ENCODE data around the gene ABCG4.
"Not testable (repeated sequence)": the region's sequence is repeated elsewhere in the genome, so short reads cannot be mapped to it uniquely, and the experiment has no call there.

ABCG4 gene

DNA sequence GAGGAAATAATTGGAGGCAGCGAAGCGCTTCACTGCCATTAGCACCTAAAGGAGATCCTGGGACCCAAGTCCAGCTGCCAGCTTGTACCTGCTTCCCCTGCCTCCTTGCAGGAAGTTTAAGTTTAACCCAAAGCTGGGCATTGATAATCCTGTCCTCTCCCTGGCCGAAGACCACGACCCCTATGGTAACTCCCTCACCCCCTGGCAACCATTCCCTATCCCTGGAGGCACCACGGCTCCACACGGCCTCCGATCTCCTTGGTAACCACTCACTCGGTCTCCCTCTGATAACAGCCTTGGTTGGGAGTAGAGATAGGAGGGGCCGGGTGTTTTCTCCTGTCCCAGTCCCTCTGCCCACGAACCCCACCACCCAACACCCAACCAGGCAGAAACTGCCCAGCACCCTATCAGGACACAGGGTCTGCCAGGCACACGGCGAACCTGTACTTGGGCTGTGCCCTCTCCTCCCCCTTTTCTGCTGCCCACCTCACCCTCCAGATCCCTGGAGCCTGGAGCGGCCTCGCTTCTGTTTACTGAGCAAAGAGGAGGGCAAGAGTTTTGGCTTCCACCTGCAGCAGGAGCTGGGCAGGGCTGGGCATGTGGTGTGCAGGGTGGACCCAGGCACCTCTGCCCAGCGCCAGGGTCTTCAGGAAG, 37.3 kb downstream of the ABCG4 start:
- DNase-seq, result no peak

GRCh38 chr11:119187123-119187892, 38.5 kb downstream of the ABCG4 start:
- no peak for DNase-seq

GRCh38 chr11:119188067-119188466, 39.2 kb downstream of the ABCG4 start:
- no peak for DNase-seq

- no peak for DNase-seq
Observed at GRCh38 chr11:119188887-119189286, 40.0 kb downstream of the ABCG4 start.

DNA sequence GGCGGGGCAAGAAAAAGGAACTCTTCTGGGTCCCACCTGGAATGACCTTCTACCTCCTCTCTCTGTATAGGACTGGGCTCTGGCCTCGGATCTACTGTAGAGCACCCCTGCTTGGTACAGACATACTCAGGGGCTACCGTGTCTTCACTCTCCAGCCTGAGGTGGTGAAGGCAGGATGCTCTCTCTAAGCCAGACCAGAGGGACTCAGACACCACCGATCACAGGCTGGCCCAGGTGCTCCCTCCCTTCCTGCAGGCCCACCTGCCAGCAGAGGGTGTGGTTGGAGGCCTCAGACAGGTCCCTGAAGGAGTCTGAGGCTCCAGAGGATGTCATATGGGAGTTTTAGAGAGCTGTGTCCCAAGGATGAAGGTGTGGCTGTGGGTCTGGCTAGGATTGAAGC, 40.5 kb downstream of the ABCG4 start:
- DNase-seq, result no peak

GRCh38 chr11:119190531-119190930, 41.7 kb downstream of the ABCG4 start:
- no peak for DNase-seq

DNA sequence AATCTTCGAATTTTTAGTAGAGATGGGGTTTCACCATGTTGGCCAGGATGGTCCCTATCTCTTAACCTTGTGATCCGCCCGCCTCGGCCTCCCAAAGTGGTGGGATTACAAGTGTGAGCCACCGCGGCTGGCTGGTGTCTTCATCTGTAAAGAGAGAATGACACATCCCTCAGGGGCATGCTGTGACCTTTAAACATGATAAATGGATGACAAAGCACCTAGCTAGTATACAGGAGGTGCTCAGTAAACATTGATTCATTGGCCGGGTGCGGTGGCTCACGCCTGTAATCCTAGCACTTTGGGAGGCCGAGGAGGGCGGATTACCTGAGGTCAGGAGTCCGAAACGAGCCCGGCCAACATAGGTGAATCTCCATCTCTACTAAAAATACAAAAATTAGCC, 42.4 kb downstream of the ABCG4 start:
- DNase-seq, result not testable (repeated sequence)

GRCh38 chr11:119192111-119192510, 43.3 kb downstream of the ABCG4 start:
- no peak for DNase-seq

GRCh38 chr11:119193001-119193400, 44.1 kb downstream of the ABCG4 start:
- DNase-seq, result no peak

GRCh38 chr11:119193626-119194025, 44.8 kb downstream of the ABCG4 start:
- no peak for DNase-seq

DNA sequence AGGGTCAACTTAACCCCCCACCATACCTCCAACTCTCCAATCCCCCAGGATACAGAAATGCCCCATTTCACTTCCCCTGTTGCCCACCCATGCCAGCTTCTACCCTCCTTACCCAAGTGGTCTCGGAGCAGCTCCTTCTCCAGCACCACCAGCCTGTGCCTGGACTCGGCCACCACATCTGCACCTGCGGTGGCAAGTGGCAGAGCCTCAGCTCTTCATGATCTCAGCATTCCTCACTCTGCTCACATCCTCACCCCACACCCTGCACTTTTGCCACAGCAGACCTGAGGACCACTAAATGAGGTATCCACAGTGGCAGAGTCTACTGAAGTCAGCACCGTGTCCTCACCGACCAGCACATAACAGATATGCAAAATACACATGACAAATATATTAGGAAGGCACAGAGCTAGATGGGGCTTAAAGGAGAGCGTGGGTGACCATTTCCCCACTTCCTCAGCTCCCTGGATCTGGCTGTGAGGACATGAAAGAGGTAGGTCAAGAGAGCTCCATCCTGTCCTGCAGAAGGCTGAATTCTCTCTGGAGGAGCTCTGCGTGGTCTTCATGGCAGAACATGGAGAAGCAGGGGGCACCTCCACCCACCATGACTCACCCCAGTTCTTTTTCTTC, 46.1 kb downstream of the ABCG4 start:
- no peak for DNase-seq

DNA sequence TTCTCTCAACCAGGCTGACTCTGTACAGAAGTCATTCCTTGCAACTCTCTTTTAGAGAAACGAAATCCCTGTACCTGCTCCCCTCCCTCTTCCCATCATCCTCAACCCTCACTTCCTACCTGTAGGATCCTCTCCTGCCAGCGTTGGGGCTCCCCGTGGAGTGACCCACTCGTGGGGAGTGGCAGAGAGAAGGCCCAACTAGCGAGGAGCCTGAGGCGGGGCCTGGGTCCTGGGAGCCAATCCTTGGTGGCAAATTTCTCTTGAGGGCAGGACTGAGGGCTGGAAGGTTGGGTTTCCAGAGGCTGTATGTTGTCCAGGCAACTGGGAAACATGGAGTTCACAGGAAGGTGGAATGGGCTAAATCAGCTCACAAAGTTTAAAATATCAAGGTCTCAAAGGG, 46.8 kb downstream of the ABCG4 start:
- DNase-seq, result no peak

GRCh38 chr11:119196833-119197483, 48.1 kb downstream of the ABCG4 start:
- peak; percentile 86 for DNase-seq

DNA sequence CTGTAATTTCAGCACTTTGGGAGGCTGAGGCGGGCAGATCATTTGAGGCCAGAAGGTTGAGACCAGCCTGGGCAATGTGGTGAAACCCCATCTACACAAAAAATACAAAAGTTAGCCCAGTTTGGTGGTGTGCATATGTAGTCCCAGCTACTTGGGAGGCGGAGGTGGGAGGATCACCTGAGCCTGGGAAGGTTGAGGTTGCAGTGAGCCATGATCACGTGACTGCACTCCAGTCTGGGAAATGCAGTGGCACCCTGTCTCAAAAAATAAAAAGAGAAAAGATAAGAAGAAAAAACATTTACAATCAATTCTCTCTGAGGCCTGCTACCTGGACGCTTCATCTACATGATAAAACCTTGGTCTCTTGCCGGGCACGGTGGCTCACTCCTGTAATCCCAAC, 50.1 kb downstream of the ABCG4 start:
- no peak for DNase-seq

- not testable (repeated sequence) for DNase-seq
Observed at GRCh38 chr11:119201236-119201635, 52.4 kb downstream of the ABCG4 start.

DNA sequence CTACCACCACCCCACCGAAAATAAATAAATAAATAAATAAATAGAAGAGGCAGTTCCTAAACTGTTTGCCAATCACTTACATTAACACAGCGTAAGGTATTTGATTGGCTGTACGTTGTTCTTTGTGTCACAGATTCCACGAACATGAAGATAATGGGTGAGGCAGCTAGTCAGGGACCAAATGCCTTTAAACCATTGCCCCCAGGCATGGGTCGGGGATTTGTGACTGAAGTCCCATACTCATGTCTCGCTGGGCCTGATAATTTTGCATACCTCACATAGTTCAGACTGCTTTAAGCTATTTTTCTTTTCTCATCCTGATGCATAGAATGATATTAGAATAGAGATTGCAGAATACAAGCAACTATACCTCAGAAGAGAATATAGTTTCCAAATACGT, 53.7 kb downstream of the ABCG4 start:
- DNase-seq, result no peak

- no peak for DNase-seq
Observed at GRCh38 chr11:119204066-119204465, 55.2 kb downstream of the ABCG4 start.

DNA sequence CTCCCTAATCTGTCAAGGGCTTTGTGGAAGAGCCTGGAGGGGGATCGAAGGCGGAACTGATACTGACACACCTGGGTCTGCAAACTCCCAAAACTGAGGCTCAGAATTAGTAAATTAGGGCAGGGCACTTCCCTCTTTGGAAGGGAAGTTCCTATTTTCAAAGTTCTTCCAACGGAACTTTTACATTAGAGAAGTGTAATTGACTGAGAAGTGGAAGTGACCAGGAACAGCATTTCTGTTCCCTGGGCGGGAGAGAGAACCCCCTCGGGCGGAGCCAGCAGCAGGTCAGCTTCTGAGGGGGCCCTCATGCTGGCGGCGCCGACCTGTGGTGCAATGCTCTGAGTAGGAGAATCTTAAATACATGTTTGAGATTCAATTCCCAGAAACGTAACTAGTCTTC, 56.2 kb downstream of the ABCG4 start:
- no peak for DNase-seq

DNA sequence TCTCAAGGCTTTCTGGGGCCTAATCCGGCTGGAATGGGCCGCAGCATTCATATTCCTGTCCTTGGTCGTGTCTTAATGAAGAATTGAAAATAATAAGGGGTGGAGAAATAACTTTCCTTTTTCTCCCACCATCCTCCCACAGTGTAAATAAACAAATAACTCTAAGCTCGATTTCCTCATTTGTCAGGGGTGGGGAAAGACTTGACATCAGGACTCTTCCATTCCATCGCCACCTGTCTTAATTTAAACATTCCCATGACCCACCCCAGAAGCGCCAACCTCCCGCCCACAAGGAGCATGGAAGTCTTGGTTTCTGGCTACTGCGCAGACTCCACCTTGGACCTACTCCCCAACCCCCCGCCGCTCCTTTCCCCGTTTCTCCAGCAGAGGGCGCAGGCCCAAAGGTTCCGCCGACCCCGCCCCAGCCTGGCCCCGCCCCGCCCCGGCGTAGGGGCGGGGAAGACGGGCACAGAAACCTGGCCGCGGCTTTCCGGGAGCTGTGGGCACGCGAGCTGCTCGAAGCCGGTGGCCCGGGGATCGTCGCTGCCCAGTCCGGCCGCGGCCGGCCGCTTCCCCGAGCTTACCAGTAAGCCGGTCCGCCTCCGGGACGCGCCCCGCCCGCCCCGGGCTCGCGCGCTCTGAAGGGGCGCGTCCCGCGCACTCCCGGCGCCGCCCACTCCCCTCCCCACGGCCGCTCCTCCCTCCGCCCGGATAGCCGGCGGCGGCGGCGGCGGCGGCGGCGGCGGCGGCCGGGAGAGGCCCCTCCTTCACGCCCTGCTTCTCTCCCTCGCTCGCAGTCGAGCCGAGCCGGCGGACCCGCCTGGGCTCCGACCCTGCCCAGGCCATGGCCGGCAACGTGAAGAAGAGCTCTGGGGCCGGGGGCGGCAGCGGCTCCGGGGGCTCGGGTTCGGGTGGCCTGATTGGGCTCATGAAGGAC, 57.0 kb downstream of the ABCG4 start, which contains the start of gene CBL:
Gene CBL (plus strand): TSS at position 766 of the 937 bp plus-strand sequence. CDS start 79 bp downstream, at position 845.
- DNase-seq, result peak; percentile 91

- no peak for DNase-seq
Observed at GRCh38 chr11:119206511-119207414, 57.9 kb downstream of the ABCG4 start.

GRCh38 chr11:119207415-119207960, 58.6 kb downstream of the ABCG4 start:
- DNase-seq, result no peak

Measured in NCI-H1436 (cell line).